Esophagus squamous epithelium (tissue), 4 donors: ENCODE results near the gene OR4E2.

Source experiments
- POLR2A ChIP-seq, 4 donors: fragments of 450-650 bp; IDR thresholded peaks; one replicate each; pipeline ENCODE4 v1.6.1; 2017; ENCODE audit warnings: antibody characterized with exemption in 4 of 4, mild to moderate bottlenecking in 4 of 4, moderate library complexity in 3 of 4
- TF ChIP-seq, protein P1 (sequence below), 6 experiments: fragments of 450-650 bp in 4 of 6; fragments of 200-600 bp in 2 of 6; sonication (generic) in 2 of 6; IDR thresholded peaks; one replicate each; pipeline ENCODE4 v1.5.1; 2016 to 2019; ENCODE audit warnings: antibody characterized with exemption in 6 of 6, mild to moderate bottlenecking in 4 of 6, moderate library complexity in 4 of 6

DNA sequence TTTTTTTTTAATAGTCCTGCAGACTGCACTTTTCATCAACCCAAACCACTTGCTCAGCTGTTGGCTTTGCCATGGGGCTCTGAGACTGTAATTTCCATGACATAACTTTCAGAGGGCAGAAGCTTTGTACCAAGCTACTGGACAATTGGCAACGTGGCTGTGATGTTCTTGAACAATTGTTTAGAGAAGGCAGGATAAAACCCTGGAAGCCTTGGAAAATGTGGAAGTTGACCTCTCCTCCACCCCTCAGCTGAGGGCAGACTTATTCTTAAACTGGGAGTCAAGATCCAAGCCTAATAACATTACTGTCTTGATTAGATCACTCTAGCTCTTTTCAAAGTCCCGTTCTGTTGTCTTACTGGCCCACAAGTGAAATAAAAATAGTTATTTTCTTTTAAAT, 17.7 kb downstream of the OR4E2 start:
- TF ChIP-seq, protein P1, sequence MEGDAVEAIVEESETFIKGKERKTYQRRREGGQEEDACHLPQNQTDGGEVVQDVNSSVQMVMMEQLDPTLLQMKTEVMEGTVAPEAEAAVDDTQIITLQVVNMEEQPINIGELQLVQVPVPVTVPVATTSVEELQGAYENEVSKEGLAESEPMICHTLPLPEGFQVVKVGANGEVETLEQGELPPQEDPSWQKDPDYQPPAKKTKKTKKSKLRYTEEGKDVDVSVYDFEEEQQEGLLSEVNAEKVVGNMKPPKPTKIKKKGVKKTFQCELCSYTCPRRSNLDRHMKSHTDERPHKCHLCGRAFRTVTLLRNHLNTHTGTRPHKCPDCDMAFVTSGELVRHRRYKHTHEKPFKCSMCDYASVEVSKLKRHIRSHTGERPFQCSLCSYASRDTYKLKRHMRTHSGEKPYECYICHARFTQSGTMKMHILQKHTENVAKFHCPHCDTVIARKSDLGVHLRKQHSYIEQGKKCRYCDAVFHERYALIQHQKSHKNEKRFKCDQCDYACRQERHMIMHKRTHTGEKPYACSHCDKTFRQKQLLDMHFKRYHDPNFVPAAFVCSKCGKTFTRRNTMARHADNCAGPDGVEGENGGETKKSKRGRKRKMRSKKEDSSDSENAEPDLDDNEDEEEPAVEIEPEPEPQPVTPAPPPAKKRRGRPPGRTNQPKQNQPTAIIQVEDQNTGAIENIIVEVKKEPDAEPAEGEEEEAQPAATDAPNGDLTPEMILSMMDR (IDR thresholded peaks at IDR 0.05) = no peak
- TF ChIP-seq POLR2A (IDR thresholded peaks at IDR 0.05) = no peak
